GM10266 (cell line): ENCODE data around the gene MICAL2.
"Not testable (repeated sequence)": the region's sequence is repeated elsewhere in the genome, so short reads cannot be mapped to it uniquely, and the experiment has no call there.

Experiments
- DNase-seq: peaks from one replicate; pipeline ENCODE4 v3.0.0; 2012; ENCODE audit errors: extremely low spot score
- TF ChIP-seq, protein P1 (sequence below): IDR thresholded peaks from 2 replicates; pipeline ENCODE4 v1.5.1; 2012; ENCODE audit warnings: mild to moderate bottlenecking, low read depth; ENCODE audit not compliant: control insufficient read depth, insufficient read depth; ENCODE audit errors: missing control alignments

The MICAL2 gene

DNA sequence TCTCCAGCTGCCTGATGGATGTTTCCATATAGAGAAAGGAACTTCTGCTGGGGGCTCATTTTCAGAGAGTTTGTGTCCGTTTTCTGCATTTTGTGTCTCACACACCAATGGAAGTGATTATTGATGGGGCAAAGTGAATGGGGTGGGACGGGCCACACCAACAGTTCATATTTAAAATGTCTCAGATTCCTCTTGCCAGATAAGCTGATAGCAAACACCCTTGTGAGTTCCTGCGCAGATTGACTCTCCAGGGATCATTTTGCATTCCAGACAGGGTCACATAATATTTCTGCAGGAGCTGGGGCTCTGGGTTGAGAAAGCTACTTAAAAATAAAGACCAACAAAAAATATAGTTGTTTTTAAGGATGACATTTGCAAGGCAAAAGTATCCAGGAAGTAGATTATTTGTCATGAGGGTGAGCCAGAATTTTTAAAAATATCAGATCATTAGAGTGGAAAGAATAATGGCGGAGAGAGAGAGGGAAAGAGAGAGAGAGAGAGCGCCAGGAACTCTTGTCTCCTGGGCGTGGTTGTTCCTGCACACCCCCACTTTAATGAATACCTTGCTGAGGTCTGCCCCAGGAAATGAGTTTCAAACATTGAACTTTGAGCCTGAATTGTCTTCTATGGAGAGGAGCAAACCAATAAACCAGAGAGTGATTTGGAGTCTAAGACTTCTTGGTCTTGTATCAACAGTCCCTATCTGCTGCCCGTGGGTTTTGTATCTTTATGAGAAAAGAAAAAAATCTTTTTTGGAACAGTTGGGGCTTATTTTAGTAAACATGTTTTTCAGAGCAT, 33.3 kb downstream of the MICAL2 start:
- DNase-seq = no peak

DNA sequence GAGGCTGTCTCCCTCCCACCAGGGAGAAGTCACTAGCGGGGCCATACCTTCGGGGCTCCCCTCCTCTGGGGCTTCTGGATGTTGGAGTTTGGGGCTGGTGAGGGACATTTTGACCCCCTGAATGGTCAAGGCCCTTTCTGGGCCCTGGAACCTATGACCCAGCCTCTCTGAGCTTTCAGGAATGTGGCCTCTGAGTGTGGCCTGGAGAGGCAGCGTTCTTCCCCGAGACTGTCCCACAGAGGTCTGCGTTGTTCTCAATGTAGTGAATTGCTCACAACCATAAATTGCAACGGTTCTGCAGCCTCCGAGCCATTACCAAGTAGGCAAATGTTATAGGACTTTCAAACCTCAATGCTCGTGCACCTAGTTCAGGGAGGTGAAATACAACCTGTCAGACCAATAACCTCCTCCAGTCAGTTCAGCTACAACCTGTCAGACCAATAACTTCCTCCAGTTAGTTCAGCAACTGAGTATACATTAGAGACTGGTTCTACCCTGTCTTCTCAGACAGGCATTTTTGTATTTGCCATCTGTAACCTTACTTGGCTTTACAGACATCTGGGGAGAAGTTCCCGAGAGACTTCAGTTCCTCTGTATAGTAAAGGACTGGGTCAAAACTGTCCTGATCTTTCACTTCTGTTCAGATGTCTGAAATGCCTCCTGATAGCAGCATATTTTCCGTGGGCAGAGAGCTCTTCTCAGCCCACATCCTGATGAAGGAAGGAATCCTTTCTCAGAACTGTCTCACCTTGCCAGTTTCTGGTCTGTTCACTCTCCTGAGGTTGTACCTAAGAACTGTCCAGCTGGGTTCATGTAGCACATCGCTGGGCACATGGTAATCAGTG, 34.2 kb downstream of the MICAL2 start:
- DNase-seq = no peak
- TF ChIP-seq, protein P1, sequence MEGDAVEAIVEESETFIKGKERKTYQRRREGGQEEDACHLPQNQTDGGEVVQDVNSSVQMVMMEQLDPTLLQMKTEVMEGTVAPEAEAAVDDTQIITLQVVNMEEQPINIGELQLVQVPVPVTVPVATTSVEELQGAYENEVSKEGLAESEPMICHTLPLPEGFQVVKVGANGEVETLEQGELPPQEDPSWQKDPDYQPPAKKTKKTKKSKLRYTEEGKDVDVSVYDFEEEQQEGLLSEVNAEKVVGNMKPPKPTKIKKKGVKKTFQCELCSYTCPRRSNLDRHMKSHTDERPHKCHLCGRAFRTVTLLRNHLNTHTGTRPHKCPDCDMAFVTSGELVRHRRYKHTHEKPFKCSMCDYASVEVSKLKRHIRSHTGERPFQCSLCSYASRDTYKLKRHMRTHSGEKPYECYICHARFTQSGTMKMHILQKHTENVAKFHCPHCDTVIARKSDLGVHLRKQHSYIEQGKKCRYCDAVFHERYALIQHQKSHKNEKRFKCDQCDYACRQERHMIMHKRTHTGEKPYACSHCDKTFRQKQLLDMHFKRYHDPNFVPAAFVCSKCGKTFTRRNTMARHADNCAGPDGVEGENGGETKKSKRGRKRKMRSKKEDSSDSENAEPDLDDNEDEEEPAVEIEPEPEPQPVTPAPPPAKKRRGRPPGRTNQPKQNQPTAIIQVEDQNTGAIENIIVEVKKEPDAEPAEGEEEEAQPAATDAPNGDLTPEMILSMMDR = no peak

More for the DNA sequence above, 33.3 kb downstream of the MICAL2 start:
- TF ChIP-seq, protein P1 = no peak

DNA sequence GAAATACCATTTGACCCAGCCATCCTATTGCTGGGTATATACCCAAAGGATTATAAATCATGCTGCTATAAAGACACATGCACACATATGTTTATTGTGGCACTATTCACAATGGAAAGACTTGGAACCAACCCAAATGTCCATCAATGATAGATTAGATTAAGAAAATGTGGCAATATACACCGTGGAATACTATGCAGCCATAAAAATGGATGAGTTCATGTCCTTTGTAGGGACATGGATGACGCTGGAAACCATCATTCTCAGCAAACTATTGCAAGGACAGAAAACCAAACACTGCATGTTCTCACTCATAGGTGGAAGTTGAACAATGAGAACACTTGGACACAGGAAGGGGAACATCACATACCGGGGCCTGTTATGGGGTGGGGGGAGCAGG, 36.3 kb downstream of the MICAL2 start:
- DNase-seq = not testable (repeated sequence)

DNA sequence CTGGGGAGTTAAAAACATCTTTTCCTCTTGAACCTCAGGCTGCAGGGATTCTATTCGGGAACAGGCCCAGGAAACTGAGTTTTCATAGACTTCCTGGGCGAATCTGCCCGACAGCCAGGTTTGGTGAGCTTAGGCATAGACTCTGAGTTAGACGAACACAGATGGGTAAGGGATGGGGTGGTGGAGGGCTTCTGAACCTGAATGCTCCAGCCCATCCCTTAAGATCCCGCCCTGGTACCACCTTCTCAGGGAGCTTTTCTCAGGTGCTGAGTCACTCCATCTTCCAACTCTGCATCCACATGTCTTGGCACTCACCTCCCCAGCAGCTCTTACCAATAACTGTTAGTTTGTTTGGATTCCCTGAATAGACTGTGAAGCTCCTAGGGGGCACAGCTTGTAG, 37.4 kb downstream of the MICAL2 start:
- no peak for DNase-seq
- TF ChIP-seq, protein P1 = no peak

DNA sequence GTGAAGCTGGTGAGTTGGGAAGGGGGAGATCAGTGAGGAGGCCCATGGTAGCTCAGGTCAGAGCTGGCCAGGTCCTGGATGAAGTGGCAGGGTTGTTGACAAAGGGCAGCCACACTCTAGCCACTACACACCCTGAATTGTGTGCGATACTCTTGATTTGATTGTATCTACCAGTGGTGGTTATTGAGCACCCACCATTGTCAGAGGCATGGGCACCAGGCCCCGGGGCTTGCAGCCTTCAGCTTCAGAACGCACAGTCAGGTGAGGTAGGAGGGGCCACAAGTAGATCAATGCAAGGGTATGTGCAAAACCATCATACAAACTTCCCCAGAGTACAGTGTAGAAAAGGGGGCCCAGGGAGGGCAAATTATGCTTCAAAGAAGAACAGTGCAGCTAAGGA, 38.1 kb downstream of the MICAL2 start:
- no peak for DNase-seq
- TF ChIP-seq, protein P1 = no peak

DNA sequence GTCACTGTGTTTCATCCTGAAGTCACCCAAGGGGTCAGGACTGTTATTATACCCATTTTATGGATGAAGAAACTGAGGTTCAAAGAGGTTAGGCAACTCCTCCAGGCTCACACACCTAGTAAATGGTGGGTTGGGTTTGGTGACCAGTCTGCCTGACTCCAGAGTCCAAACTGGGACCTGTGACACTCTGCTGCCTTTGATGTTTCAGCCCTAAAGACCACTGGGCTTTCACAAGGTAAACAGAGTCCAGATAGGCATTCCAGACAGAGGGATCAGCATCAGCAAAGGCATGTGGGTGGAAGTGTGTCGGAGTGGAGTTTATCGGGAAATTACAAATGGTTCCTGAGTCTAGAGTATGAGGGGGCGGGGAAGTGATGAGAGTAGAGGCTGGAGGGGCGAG, 38.5 kb downstream of the MICAL2 start:
- DNase-seq = no peak

DNA sequence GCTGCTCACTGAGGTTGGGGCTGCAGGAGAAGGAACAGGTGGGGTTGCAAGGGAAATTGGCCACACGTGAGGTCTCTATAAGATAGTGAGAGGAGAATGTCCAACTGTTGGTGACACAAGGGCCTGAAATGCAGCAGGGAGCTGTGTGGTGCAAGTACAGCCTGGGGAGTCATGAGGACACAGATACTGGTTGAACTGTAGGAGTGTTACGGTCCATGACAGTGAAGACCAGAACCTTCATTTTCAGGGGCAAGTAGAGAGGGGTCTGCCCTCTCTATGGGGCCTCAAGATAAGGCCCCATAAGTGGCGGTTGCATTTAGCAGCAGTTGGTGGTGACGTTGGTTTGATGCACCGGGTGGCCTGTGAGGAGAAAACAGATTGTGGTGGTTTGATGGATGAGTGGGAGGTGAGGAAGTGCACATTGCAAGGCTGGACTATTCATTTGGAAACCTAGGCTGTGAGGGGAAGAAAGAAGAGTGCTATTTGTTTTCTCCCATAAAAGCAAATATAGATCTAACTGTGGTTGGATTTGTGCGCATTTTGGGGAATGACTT, 39.4 kb downstream of the MICAL2 start:
- DNase-seq = peak; percentile 59
- TF ChIP-seq, protein P1 = no peak

More for the DNA sequence above, 38.5 kb downstream of the MICAL2 start:
- TF ChIP-seq, protein P1 = no peak
